ENCODE data around the gene KLHDC4.

GRCh38 chr16:87722590-87723225, 43.1 kb downstream of the KLHDC4 start:
- no peak for TF ChIP-seq CTCF (IDR thresholded peaks at IDR 0.05; ENCODE audit: borderline replicate concordance, extremely low read depth, low read length, poor library complexity, severe bottlenecking)
- no peak for TF ChIP-seq EZH2 (IDR thresholded peaks at IDR 0.05; ENCODE audit: borderline replicate concordance, low read depth, low read length, severe bottlenecking)

Measured in DND-41 (cell line).